Caco-2 (cell line): ENCODE results near the gene ZNF532. TPM values are rescaled to one million over a fixed set of nuclear protein-coding genes. Genes with fewer than 3 reads are reported as not detected.

Source experiments
- BruUV-seq: library from RNA; stranded (reverse); fragments of 400-500 nt; replicated peaks from 2 replicates; lab custom pipeline; 2021; lab: Mats Ljungman, UMichigan
- CTCF ChIA-PET: fragments of 300-600 bp; sonication (Branson Sonifier 250); formaldehyde crosslinking; loops from one replicate; lab custom pipeline; 2022; ENCODE audit warnings: antibody characterized with exemption; lab: Charles Lee
- POLR2A ChIA-PET: fragments of 300-600 bp; sonication (Branson Sonifier 250); formaldehyde crosslinking; loops from one replicate; lab custom pipeline; 2022; ENCODE audit warnings: antibody characterized with exemption; lab: Charles Lee
- DNase-seq, 2 experiments: peaks; one replicate each; pipeline versions ENCODE4 v3.0.0 to v3.0.0-alpha.2; 2020 to 2022
- H3K27me3 ChIP-seq: replicated peaks from 2 replicates; pipeline ENCODE4 v1.6.0; 2011; ENCODE audit warnings: low read length; ENCODE audit not compliant: control insufficient read depth, insufficient read depth
- H3K36me3 ChIP-seq: 2 replicates; pipeline ENCODE4 v1.5.1; 2011; ENCODE audit warnings: low read length; ENCODE audit not compliant: control insufficient read depth, insufficient read depth
- H3K4me1 ChIP-seq: fragments of 250-450 bp; sonication (Bioruptor Pico); 2 replicates; pipeline ENCODE4 v1.5.1; 2020; ENCODE audit warnings: mild to moderate bottlenecking
- H3K4me3 ChIP-seq: 2 replicates; pipeline ENCODE4 v1.5.1; 2011; ENCODE audit warnings: low read depth, mild to moderate bottlenecking, control low read depth, low read length
- H3K9me3 ChIP-seq: fragments of 250-450 bp; sonication (Bioruptor Pico); 2 replicates; pipeline ENCODE4 v1.5.1; 2020; ENCODE audit warnings: mild to moderate bottlenecking, moderate library complexity
- H3K27ac Mint-ChIP-seq: one replicate; pipeline ENCODE4 v1.8.0; 2022; ENCODE audit warnings: mixed read lengths; ENCODE audit not compliant: unreplicated experiment
- H3K27me3 Mint-ChIP-seq: one replicate; pipeline ENCODE4 v1.8.0; 2022; ENCODE audit warnings: mixed read lengths; ENCODE audit not compliant: insufficient read depth, unreplicated experiment
- H3K36me3 Mint-ChIP-seq: one replicate; pipeline ENCODE4 v1.8.0; 2022; ENCODE audit warnings: mild to moderate bottlenecking, mixed read lengths; ENCODE audit not compliant: insufficient read depth, unreplicated experiment
- H3K4me1 Mint-ChIP-seq: one replicate; pipeline ENCODE4 v1.8.0; 2022; ENCODE audit warnings: low read depth, mixed read lengths; ENCODE audit not compliant: unreplicated experiment
- H3K4me3 Mint-ChIP-seq: one replicate; pipeline ENCODE4 v1.8.0; 2022; ENCODE audit warnings: mild to moderate bottlenecking, moderate library complexity, mixed read lengths; ENCODE audit not compliant: unreplicated experiment
- H3K9me3 Mint-ChIP-seq: one replicate; pipeline ENCODE4 v1.8.0; 2022; ENCODE audit warnings: mixed read lengths; ENCODE audit not compliant: unreplicated experiment
- intact Hi-C: fragments of 100-400 bp; cut with micrococcal nuclease; formaldehyde crosslinking; loops from one replicate; pipeline ENCODE4 v1.10.0; 2022; ENCODE audit not compliant: unreplicated experiment
- total RNA-seq: library from RNA; stranded (reverse); gene quantifications from 2 replicates; pipeline ENCODE4 v1.2.3, GENCODE V29; 2022
- TF ChIP-seq, protein P1 (sequence below), 2 experiments: fragments of 200-600 bp in 1 of 2; IDR thresholded peaks; 1 replicate in 1 of 2; 2 replicates in 1 of 2; pipeline versions ENCODE4 v1.5.1 to v1.8.0; 2011 to 2022; ENCODE audit warnings: antibody characterized with exemption in 1 of 2, control low read depth in 1 of 2, inconsistent platforms in 1 of 2, low read depth in 1 of 2, low read length in 1 of 2, mild to moderate bottlenecking in 1 of 2, moderate library complexity in 1 of 2; ENCODE audit not compliant: insufficient read depth in 1 of 2, severe bottlenecking in 1 of 2, unreplicated experiment in 1 of 2

The ZNF532 gene
- total RNA-seq, 1 experiment from 2014 or later = 32.7 TPM

DNA sequence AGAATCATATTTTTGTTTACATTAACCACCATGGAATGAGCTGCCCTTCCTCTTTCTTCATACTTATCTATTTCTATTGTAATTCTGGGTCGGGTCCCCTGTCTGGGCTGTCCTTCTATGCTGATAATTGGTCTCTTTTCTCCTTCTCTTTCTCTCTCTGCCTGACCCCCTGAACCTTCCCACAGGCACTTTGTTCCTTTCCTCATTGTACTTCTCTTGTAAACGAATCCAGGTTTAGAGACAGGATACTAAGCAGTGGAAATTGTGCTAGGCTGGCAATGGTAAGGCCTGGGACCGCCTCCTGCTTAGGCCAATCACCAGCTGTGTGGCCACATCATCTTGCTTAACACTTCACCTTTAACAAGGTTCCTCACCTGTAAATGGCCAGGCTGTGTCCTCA lies 137.0 kb downstream of the ZNF532 start:
- POLR2A ChIA-PET = no interaction called here
- H3K36me3 ChIP-seq = no peaks in the 10 kb centered on the region
- Mint-ChIP-seq H3K27ac (no peak overlapping the region), H3K27me3 (no peaks in the 10 kb centered on the region), H3K4me3 (no peak overlapping the region), H3K36me3 (no peaks in the 10 kb centered on the region), H3K4me1 (no peaks in the 10 kb centered on the region), H3K9me3 (no peaks in the 10 kb centered on the region)
- no peaks in the 10 kb centered on the region for H3K27me3 ChIP-seq
- BruUV-seq = no TSS peak
- TF ChIP-seq, protein P1, sequence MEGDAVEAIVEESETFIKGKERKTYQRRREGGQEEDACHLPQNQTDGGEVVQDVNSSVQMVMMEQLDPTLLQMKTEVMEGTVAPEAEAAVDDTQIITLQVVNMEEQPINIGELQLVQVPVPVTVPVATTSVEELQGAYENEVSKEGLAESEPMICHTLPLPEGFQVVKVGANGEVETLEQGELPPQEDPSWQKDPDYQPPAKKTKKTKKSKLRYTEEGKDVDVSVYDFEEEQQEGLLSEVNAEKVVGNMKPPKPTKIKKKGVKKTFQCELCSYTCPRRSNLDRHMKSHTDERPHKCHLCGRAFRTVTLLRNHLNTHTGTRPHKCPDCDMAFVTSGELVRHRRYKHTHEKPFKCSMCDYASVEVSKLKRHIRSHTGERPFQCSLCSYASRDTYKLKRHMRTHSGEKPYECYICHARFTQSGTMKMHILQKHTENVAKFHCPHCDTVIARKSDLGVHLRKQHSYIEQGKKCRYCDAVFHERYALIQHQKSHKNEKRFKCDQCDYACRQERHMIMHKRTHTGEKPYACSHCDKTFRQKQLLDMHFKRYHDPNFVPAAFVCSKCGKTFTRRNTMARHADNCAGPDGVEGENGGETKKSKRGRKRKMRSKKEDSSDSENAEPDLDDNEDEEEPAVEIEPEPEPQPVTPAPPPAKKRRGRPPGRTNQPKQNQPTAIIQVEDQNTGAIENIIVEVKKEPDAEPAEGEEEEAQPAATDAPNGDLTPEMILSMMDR (IDR thresholded peaks at IDR 0.05; ENCODE audit: insufficient read depth in 1 of 2, low read depth in 1 of 2, low read length in 1 of 2, severe bottlenecking in 1 of 2, unreplicated experiment in 1 of 2) = no peak
- no peak overlapping the region for H3K4me3 ChIP-seq
- DNase-seq = no peak
- no peaks in the 10 kb centered on the region for H3K9me3 ChIP-seq
- CTCF ChIA-PET = no interaction called here
- H3K4me1 ChIP-seq = no peaks in the 10 kb centered on the region
- intact Hi-C loops = loop anchor here (10.0 kb wide), 1 partner anchor 63 kb away; no protein-coding TSS in a partner anchor

DNA sequence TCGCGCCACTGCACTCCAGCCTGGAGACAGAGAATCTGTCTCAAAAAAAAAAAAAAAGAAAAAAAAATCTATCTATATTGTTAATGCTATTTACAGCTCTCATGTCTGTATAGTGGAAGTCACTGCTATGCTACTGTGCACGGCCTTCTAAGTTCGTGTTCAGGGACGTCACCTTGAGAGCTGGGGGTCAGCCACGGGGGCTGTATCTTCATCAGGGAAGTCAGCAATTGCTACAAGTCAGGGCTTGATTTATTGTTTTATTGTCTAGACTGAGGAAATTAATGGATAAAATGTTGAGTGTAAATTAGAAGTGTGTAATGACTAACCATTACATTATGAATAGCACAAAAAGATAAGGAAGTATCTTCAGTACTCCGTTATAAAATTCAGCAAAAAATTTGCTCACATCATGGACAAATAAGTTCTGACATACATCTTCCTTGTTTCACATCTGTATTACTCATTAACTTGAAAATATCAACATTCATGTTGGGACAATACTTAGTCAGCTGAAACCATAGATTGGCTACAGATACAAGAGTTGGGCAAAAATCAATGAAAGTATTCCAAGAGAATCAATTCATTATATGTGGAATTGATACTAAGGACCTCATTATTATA lies 138.4 kb downstream of the ZNF532 start:
- TF ChIP-seq, protein P1 (IDR thresholded peaks at IDR 0.05; ENCODE audit: insufficient read depth in 1 of 2, low read depth in 1 of 2, low read length in 1 of 2, severe bottlenecking in 1 of 2, unreplicated experiment in 1 of 2) = no peak
- Mint-ChIP-seq H3K27me3 (no peaks in the 10 kb centered on the region), H3K27ac (no peak overlapping the region), H3K9me3 (no peaks in the 10 kb centered on the region), H3K36me3 (no peaks in the 10 kb centered on the region), H3K4me3 (no peak overlapping the region), H3K4me1 (no peaks in the 10 kb centered on the region)
- no peak for DNase-seq
- POLR2A ChIA-PET = no interaction called here
- Histone ChIP-seq H3K27me3 (no peaks in the 10 kb centered on the region), H3K9me3 (no peaks in the 10 kb centered on the region), H3K36me3 (no peaks in the 10 kb centered on the region), H3K4me3 (no peak overlapping the region), H3K4me1 (no peaks in the 10 kb centered on the region)
- intact Hi-C loops = loop anchor here (10.0 kb wide), 1 partner anchor 62 kb away; no protein-coding TSS in a partner anchor
- no TSS peak for BruUV-seq
- CTCF ChIA-PET = no interaction called here

DNA sequence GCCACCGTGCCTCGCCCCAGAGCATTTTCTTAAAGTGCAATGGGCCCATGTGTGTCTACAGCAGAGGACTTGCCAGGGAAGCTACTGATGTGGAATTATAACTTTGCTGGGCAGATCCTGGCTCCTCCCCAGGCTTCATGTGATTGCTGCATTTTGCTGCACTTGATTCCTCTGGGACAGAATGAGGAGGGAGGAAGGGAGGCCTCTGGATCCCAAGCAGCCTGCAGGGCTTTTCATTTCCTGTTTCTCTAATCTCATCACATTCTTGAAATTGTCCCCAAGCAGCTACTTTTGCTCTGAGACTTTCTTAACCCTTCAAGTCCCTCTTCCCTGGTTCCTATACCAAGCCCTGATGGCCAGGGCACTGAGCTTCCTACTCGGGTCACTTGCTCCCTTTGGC lies 140.6 kb downstream of the ZNF532 start:
- Histone ChIP-seq H3K4me3 (no peak overlapping the region), H3K4me1 (no peaks in the 10 kb centered on the region), H3K27me3 (no peaks in the 10 kb centered on the region), H3K36me3 (no peaks in the 10 kb centered on the region), H3K9me3 (no peaks in the 10 kb centered on the region)
- Mint-ChIP-seq H3K27me3 (no peaks in the 10 kb centered on the region), H3K36me3 (no peaks in the 10 kb centered on the region), H3K4me1 (no peaks in the 10 kb centered on the region), H3K9me3 (no peaks in the 10 kb centered on the region), H3K4me3 (no peak overlapping the region), H3K27ac (no peak overlapping the region)
- TF ChIP-seq, protein P1 (IDR thresholded peaks at IDR 0.05; ENCODE audit: insufficient read depth in 1 of 2, low read depth in 1 of 2, low read length in 1 of 2, severe bottlenecking in 1 of 2, unreplicated experiment in 1 of 2) = no peak
- intact Hi-C loops = loop anchor here (10.0 kb wide), 1 partner anchor 60 kb away; no protein-coding TSS in a partner anchor
- peak; percentile 19 to 46 for DNase-seq
- ChIA-PET CTCF (no interaction called here), POLR2A (no interaction called here)
- BruUV-seq = no TSS peak
